Stimulated activated CD8-positive, alpha-beta memory T cell treated with anti-CD3 and anti-CD28 coated beads, Interleukin-4, amount 100 ng/mL, for 48 hours (primary cell): ENCODE data around the gene MMP8.
"Not testable (repeated sequence)": the region's sequence is repeated elsewhere in the genome, so short reads cannot be mapped to it uniquely, and the experiment has no call there.

Experiments
- DNase-seq: peaks from one replicate; pipeline ENCODE4 v3.0.0-alpha.2; 2020

The MMP8 gene, protein sequence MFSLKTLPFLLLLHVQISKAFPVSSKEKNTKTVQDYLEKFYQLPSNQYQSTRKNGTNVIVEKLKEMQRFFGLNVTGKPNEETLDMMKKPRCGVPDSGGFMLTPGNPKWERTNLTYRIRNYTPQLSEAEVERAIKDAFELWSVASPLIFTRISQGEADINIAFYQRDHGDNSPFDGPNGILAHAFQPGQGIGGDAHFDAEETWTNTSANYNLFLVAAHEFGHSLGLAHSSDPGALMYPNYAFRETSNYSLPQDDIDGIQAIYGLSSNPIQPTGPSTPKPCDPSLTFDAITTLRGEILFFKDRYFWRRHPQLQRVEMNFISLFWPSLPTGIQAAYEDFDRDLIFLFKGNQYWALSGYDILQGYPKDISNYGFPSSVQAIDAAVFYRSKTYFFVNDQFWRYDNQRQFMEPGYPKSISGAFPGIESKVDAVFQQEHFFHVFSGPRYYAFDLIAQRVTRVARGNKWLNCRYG

GRCh38 chr11:102724904-102725500, at the start of gene MMP8:
Gene MMP8 (minus strand): TSS chr11:102724954. CDS start chr11:102724855, 99 bp downstream.
- DNase-seq, result no peak

DNA sequence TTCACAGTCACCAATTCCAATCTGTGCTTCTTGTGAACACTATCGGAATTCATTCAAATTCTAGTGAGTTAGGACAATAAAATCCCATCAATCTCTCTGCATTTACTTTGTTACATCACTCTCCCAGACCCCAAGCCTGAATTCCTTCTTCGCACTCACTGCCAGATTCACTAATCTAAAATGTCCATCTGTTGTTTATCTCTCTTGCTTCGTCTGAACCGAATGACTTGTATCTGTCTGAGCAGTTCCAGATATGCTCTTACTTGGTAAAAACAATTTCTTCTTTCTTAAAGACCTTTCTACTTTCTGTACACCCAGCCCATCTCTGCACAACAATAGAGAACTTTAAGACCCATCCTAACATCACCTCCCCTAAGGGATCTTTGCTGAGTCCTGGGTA, 48.6 kb upstream of the MMP8 start:
- DNase-seq, result no peak

DNA sequence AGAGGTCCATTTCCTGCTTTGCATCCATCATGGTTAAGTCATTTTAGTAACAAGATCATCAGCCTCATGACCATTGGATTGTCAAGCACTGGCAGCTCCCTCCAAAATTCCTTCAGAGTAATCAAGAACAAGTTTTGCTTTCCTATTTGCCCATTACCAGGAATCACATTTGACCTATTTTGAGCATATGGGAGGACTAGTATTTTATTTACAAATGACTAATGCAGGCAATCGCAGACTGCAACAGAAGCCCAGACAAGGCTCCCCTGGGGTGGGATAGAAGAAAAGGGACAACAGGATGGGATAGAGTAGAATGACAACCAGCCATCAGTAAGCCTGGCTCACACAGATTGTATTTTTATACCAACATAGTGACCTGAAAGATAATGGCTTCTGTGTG, 46.6 kb upstream of the MMP8 start:
- DNase-seq, result no peak

DNA sequence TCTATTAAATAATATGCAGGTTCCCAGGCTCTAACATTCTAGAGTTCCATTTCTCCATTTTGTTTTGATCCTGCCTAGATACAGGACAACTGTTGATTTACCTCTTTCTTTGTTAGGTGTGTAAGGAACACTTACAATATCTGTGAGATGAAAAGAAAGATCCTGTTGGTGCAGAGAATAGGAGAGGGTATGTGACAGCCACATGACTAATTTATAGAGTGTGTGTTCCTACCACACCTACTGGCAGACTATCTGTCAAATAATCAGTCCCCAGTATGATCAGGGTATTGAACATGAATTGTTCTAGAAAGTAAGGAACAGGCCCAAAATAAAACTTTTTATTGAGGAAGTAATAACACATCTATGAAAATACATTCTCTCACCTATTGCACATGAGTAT, 45.4 kb upstream of the MMP8 start:
- no peak for DNase-seq

GRCh38 chr11:102767800-102768199, 43.0 kb upstream of the MMP8 start:
- DNase-seq, result no peak

- no peak for DNase-seq
These were observed 38.7 kb upstream of the MMP8 start for GRCh38 chr11:102763440-102763839.

DNA sequence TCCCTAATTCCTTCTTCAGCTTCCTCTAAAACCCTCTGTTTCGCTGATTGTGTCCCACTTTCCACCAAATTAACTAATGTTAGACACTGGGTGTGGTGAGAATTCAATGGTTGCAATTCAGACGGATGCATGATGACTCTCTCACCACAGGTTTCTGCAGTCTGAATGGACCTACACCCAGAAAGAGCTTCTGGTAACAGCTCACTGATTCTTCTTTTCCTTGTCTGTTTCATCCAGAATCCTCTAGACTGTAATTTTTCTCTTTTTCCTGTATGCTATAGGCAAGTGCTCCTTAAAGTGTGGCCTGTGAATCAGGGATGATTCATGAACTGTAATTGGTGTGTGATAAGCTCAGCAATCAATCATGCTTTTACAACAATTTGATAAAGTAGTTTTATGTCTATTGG, 37.6 kb upstream of the MMP8 start:
- no peak for DNase-seq

- no peak for DNase-seq
These were observed 37.0 kb upstream of the MMP8 start for GRCh38 chr11:102761646-102762238.

GRCh38 chr11:102760344-102761035, 35.7 kb upstream of the MMP8 start:
- no peak for DNase-seq

DNA sequence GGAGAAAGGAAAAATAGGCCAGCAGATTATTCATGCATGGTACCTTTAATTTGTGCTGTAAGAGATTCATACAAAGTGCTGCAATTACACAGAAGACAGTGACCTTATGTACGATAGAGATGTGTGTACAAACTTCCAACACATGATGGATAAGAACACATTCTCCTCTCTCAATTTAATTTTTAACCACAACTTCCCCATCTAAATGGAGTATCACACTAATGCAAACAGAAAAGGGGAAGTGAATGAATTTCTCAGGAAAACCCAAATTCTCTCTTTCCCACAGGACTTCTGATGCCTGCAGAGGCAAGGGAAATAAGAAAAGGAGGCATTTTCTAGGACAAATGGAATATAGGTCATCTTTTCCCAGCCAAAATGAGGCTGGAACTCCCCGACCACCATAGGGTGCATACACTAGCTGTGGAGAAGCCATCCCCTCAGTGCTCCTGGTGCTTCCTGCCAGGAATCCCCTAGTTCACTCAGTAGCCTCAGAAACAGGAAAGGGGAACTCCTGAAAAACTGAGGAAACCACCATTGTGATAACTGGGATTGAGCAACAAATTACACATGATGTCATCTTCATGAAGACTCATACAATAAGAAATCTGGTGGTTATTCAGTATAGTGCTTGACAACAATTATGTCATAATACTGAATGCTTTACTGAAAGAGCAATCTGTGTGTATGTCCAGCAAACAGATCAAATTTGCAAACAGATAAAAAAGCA, 33.2 kb upstream of the MMP8 start:
- no peak for DNase-seq

- DNase-seq, result no peak
These were observed 28.5 kb upstream of the MMP8 start for GRCh38 chr11:102753267-102753666.

- DNase-seq, result no peak
These were observed 26.9 kb upstream of the MMP8 start for GRCh38 chr11:102751673-102752072.

DNA sequence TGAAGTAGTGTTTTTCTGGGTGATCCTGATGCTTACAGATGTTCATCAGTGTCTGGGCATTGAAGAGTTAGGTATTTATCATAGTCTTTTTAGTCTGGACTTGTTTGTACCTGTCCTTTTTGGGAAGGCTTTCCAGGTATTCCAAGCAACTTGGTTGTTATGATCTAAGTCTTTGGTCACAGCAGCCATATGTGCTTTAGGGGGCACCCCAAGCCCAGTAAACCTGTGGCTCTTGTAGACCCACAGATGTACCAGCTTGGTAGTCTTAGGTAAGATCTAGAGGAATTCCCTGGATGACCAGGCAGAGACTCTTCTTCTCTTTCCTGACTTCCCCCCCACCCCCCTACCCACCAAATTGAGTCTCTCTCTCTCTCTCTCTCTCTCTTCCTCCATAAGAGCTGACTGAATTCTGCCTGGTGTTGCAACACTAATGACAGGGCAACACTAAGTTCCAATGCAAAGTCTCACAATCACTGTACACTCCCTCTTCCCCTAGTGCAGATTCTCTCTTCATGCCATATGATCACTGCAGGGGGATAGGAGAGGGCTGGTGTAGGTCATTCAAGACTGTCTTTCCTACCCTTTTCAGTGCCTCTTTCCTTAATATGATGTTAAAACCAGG, 24.5 kb upstream of the MMP8 start:
- DNase-seq, result no peak

- DNase-seq, result not testable (repeated sequence)
These were observed 22.2 kb upstream of the MMP8 start for GRCh38 chr11:102746746-102747578.

GRCh38 chr11:102734650-102735049, 9.9 kb upstream of the MMP8 start:
- no peak for DNase-seq

GRCh38 chr11:102733232-102733875, 8.6 kb upstream of the MMP8 start:
- peak; percentile 79 for DNase-seq

- DNase-seq, result not testable (repeated sequence)
These were observed 6.2 kb upstream of the MMP8 start for GRCh38 chr11:102730944-102731343.

DNA sequence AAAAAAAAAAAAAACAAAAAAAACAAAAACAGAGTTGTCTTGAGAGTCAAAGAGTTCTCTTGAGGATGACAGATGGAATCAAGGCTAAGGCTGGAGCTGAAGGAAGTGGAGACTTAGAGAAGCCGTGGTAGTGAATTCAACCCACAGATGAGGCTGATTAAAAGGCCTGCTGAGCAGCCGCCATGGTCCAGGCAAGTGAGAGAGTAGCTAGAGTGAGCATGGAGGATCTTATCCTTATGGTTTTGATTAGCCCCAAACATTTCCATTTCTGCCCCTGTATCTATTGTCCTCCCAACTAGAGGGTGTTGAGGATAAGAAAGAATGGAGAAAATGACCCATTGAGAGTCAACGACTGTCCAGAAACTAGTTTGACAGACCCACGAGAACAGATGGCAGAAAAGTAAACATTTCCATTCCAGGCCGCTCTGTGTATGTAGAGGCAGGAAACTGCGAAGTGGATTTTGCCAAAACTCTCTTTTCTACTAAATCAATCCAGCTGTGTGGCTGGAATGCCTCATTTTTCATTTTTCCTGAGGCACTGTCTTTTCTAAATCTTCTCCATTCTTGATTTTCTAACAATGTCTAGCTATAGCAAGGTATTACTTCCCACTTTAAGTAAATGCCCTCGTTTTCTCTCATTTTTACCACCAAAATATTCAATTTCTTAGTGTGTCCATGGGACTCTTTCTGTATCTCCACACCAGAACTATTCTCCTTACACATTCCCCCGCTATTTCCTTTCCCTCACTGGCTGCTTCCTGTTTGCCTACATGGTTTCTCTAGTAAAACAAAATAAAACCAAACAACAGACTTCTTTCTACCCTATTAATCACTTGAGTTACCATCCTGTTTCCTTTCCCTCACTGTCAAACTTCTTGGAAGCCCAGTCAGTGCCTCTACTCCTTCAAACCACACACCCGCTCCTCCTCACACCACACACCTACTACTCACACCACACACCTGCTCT, 5.4 kb upstream of the MMP8 start:
- DNase-seq, result no peak

- DNase-seq, result no peak
These were observed 3.1 kb upstream of the MMP8 start for GRCh38 chr11:102727890-102728289.

GRCh38 chr11:102722821-102723220, 1.9 kb downstream of the MMP8 start:
- DNase-seq, result no peak
